Trophoblast cell (in vitro differentiated cells and primary cell): ENCODE measurements around the gene ENTREP3.
"Not testable (repeated sequence)": the region's sequence is repeated elsewhere in the genome, so short reads cannot be mapped to it uniquely, and the experiment has no call there.

Source experiments
- DNase-seq, 2 donors: peaks; one replicate each; pipeline ENCODE4 v3.0.0-alpha.2; 2016
- H2AFZ ChIP-seq: 2 replicates; pipeline ENCODE4 v1.6.1; 2013; ENCODE audit warnings: low read length, moderate library complexity, mild to moderate bottlenecking; ENCODE audit not compliant: insufficient read depth, poor library complexity
- H2AK5ac ChIP-seq: 2 replicates; pipeline ENCODE4 v1.6.1; 2013; ENCODE audit warnings: mild to moderate bottlenecking, low read length
- H2BK120ac ChIP-seq: 2 replicates; pipeline ENCODE4 v1.6.1; 2013; ENCODE audit warnings: low read length, mild to moderate bottlenecking, moderate library complexity; ENCODE audit not compliant: insufficient read depth, poor library complexity
- H2BK12ac ChIP-seq: 2 replicates; pipeline ENCODE4 v1.6.1; 2013; ENCODE audit warnings: mild to moderate bottlenecking, low read length, moderate library complexity
- H2BK5ac ChIP-seq: 2 replicates; pipeline ENCODE4 v1.6.1; 2013; ENCODE audit warnings: low read length, low read depth, moderate library complexity, mild to moderate bottlenecking; ENCODE audit not compliant: poor library complexity
- H3K14ac ChIP-seq: 2 replicates; pipeline ENCODE4 v1.6.1; 2013; ENCODE audit warnings: mild to moderate bottlenecking, low read length
- H3K18ac ChIP-seq: 2 replicates; pipeline ENCODE4 v1.6.1; 2013; ENCODE audit warnings: mild to moderate bottlenecking, low read length
- H3K23ac ChIP-seq: 2 replicates; pipeline ENCODE4 v1.6.1; 2013; ENCODE audit warnings: low read length
- H3K27ac ChIP-seq: 2 replicates; pipeline ENCODE4 v1.5.1; 2013; ENCODE audit warnings: low read depth, mild to moderate bottlenecking, inconsistent platforms, low read length, moderate library complexity
- H3K27me3 ChIP-seq: 2 replicates; pipeline ENCODE4 v1.6.1; 2013; ENCODE audit warnings: inconsistent platforms, mild to moderate bottlenecking, low read length, moderate library complexity; ENCODE audit not compliant: insufficient read depth
- H3K36me3 ChIP-seq, 2 experiments: 1 replicate in 1 of 2; 2 replicates in 1 of 2; pipeline ENCODE4 v1.6.1; 2013; ENCODE audit warnings: low read length in 2 of 2, mild to moderate bottlenecking in 2 of 2, moderate library complexity in 1 of 2; ENCODE audit not compliant: insufficient read depth in 2 of 2, control insufficient read depth in 1 of 2
- H3K4ac ChIP-seq: 2 replicates; pipeline ENCODE4 v1.6.1; 2013; ENCODE audit warnings: low read depth, mild to moderate bottlenecking, low read length, moderate library complexity
- H3K4me1 ChIP-seq, 2 experiments: 1 replicate in 1 of 2; 2 replicates in 1 of 2; pipeline ENCODE4 v1.6.1; 2013; ENCODE audit warnings: low read length in 2 of 2, mild to moderate bottlenecking in 2 of 2, moderate library complexity in 1 of 2; ENCODE audit not compliant: insufficient read depth in 2 of 2, control insufficient read depth in 1 of 2
- H3K4me2 ChIP-seq: 2 replicates; pipeline ENCODE4 v1.6.1; 2013; ENCODE audit warnings: inconsistent platforms, mild to moderate bottlenecking, low read length, moderate library complexity
- H3K4me3 ChIP-seq: 2 replicates; pipeline ENCODE4 v1.5.1; 2013; ENCODE audit warnings: mild to moderate bottlenecking, low read depth, low read length, inconsistent platforms
- H3K79me1 ChIP-seq: one replicate; pipeline ENCODE4 v1.6.1; 2013; ENCODE audit warnings: low read length
- H3K79me2 ChIP-seq: 2 replicates; pipeline ENCODE4 v1.6.1; 2013; ENCODE audit warnings: low read length, mild to moderate bottlenecking; ENCODE audit not compliant: control insufficient read depth, insufficient read depth, poor library complexity
- H3K9ac ChIP-seq: 2 replicates; pipeline ENCODE4 v1.6.1; 2013; ENCODE audit warnings: mild to moderate bottlenecking, low read length
- H3K9me3 ChIP-seq: 2 replicates; pipeline ENCODE4 v1.6.1; 2013; ENCODE audit warnings: low read depth, mild to moderate bottlenecking, control low read depth, inconsistent platforms, low read length; ENCODE audit not compliant: insufficient read depth
- H4K12ac ChIP-seq: 2 replicates; pipeline ENCODE4 v1.6.1; 2013; ENCODE audit warnings: low read depth, mild to moderate bottlenecking, low read length, moderate library complexity
- H4K8ac ChIP-seq: 2 replicates; pipeline ENCODE4 v1.6.1; 2013; ENCODE audit warnings: low read depth, mild to moderate bottlenecking, low read length, moderate library complexity
- H4K91ac ChIP-seq: one replicate; pipeline ENCODE4 v1.6.1; 2013; ENCODE audit warnings: low read depth, mild to moderate bottlenecking, low read length, moderate library complexity
- WGBS: extraction: QIAGEN DNeasy Blood & Tissue Kit; methylation state at CpG from one replicate; pipeline ENCODE4 v1.1.7; 2013; ENCODE audit warnings: missing lambda C conversion rate; ENCODE audit not compliant: insufficient read length, insufficient coverage; ENCODE audit errors: extremely low coverage; 5-methylcytosine and 5-hydroxymethylcytosine counted together

Gene ENTREP3

DNA sequence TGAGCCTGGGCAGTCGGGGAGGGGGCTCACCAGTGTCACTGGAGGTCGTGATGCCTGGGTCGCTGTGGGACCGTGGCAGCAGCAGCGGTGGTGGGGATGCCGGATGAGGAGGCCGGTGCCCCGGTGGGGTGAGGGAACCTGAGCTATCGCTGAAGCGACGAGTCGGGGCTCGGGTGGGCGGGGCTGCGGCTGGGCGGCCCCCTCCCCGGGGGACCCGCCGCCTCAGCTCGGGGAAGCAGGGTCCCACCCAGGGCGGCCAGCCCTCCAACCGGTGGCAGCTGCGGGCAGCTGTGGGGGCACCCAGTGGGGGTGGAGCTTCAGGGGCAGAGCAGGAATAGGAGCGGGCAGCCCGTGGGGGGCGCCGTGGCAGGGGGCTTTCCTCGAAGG is 5.0 kb downstream of the ENTREP3 start:
- Histone ChIP-seq H2BK120ac (peak overlapping the region; percentile 23), H2AFZ (peak overlapping the region; percentile 28), H3K79me1 (peaks cover 9% of the 10 kb centered on the region), H2AK5ac (peak overlapping the region; percentile 17), H3K36me3 (peaks cover 16 to 23% of the 10 kb centered on the region in 2 experiments), H3K4me3 (peak overlapping the region; percentile 44), H3K18ac (peak overlapping the region; percentile 23), H4K8ac (peak overlapping the region; percentile 80), H3K27me3 (no peaks in the 10 kb centered on the region), H3K79me2 (peaks cover 9% of the 10 kb centered on the region), H4K91ac (peak overlapping the region; percentile 20), H3K4ac (no peak overlapping the region), H3K4me1 (peaks cover 20 to 23% of the 10 kb centered on the region in 2 experiments), H3K27ac (no peak overlapping the region), H3K9ac (no peak overlapping the region), H2BK12ac (peak overlapping the region; percentile 25), H3K4me2 (peak overlapping the region; percentile 69), H3K14ac (peak overlapping the region; percentile 43), H4K12ac (peak overlapping the region; percentile 68), H3K23ac (no peak overlapping the region), H3K9me3 (no peaks in the 10 kb centered on the region), H2BK5ac (peak overlapping the region; percentile 3)
- no CpG with 5 or more reads among the region's 28 CpGs for WGBS
- no peak for DNase-seq

DNA sequence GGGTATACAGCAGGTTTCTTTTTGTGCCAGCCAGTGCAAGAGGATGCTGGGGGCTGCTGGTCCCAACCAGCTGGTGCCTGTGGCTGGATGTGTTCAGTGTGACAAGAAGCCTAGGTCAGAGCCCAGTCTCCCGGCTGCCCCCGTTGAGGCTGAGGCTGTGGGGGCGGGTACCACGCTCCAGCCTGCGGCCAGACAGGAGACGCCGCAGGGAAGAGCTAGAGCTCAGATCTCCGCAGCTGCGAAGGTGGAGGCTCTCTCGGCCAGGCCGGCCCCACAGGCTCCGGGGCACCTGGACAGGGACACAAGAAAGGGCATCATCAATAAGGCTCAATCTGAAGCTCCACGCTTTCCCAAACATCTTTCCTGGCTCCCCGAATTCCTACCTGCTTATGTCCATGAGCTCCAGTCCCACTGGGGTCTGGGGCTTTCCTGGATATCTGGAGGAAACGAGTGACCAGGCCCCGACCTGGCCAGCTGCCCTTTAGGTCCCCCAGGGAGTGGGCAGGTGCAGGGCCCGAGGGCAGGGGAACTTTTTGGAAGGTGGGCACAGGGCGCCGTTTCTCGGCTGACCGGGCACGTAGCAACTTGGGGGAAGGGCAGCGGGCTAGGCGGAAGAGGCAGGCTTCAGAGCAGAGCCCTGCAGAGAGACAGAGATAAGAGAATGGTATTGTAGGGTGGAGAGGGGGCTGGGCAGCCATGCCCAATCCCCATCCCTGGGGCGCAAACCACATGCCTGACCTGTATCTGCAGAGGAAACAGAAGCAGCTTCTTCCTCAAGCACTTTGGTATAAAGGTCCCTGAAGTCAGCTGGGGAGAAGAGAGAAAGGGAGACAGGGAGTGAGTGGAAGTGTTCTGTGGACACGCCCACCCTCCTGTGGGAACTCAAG is 7.4 kb downstream of the ENTREP3 start:
- Histone ChIP-seq H3K9ac (no peak overlapping the region), H4K8ac (no peak overlapping the region), H3K14ac (no peak overlapping the region), H3K36me3 (peaks cover 16 to 23% of the 10 kb centered on the region in 2 experiments), H3K4ac (no peak overlapping the region), H3K27ac (no peak overlapping the region), H3K23ac (no peak overlapping the region), H4K12ac (no peak overlapping the region), H3K27me3 (no peaks in the 10 kb centered on the region), H3K79me2 (peaks cover 3% of the 10 kb centered on the region), H3K79me1 (peaks cover 10% of the 10 kb centered on the region), H2AK5ac (no peak overlapping the region), H3K4me2 (no peak overlapping the region), H3K9me3 (no peaks in the 10 kb centered on the region), H2BK5ac (no peak overlapping the region), H3K18ac (no peak overlapping the region), H2AFZ (no peak overlapping the region), H2BK120ac (no peak overlapping the region), H3K4me1 (peaks cover 5 to 8% of the 10 kb centered on the region in 2 experiments), H3K4me3 (no peak overlapping the region), H2BK12ac (no peak overlapping the region), H4K91ac (no peak overlapping the region)
- no peak for DNase-seq
- no CpG with 5 or more reads among the region's 26 CpGs for WGBS

DNA sequence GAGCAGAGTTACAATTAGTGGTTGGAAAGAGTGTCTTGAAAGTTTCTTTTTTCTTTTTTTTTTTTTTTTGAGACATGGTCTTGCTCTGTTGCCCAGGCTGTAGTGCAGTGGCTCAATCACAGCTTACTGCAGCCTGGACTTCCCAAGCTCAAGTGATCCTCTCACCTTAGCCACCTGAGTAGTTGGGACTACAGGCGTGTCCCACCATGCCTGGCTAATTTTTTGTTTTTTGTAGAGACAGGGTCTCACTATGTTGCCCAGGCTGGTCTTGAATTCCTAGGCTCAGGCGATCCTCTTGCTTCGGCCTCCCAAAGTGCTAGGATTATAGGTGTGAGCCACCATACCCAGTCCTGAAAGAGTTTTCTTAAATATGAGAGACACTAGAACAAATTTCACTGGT is 8.5 kb downstream of the ENTREP3 start:
- not testable (repeated sequence) for H3K14ac ChIP-seq, H2AK5ac ChIP-seq, H3K4me3 ChIP-seq, H2BK5ac ChIP-seq, H2AFZ ChIP-seq, H3K27ac ChIP-seq, H2BK120ac ChIP-seq, H2BK12ac ChIP-seq, H4K8ac ChIP-seq, H4K12ac ChIP-seq, H3K4me2 ChIP-seq, DNase-seq, H3K18ac ChIP-seq, H3K9me3 ChIP-seq, H4K91ac ChIP-seq, H3K9ac ChIP-seq, H3K27me3 ChIP-seq, H3K4ac ChIP-seq, H3K23ac ChIP-seq, H3K4me1 ChIP-seq, H3K79me2 ChIP-seq
- no CpG with 5 or more reads among the region's 3 CpGs for WGBS
- Histone ChIP-seq H3K36me3 (peaks cover 16 to 23% of the 10 kb centered on the region in 2 experiments), H3K79me1 (peaks cover 10% of the 10 kb centered on the region)

DNA sequence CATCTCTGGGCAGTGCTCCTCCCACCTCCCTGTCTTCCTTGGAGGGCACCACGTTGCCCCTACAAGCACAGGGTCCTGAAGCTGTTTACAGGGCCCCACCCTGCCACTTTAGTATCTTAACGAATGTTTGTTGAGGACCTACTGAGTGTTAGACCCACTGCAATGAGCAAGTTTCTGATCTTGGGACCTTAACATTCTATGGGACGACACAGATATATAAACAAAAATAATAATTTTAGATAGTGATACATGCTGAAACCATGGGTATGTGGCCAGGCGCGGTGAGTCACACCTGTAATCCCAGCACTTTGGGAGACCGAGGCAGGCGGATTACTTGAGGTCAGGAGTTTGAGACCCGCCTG is 10.1 kb downstream of the ENTREP3 start:
- Histone ChIP-seq H3K9ac (no peak overlapping the region), H4K12ac (peak overlapping the region; percentile 12), H2BK12ac (no peak overlapping the region), H3K9me3 (peaks cover 2% of the 10 kb centered on the region), H2BK5ac (peak overlapping the region; percentile 55), H2AFZ (peak overlapping the region; percentile 70), H3K4me1 (peaks cover 2 to 12% of the 10 kb centered on the region in 2 experiments), H3K4me3 (peak overlapping the region; percentile 7), H3K14ac (peak overlapping the region; percentile 65), H3K79me1 (peaks cover 8% of the 10 kb centered on the region), H4K8ac (peak overlapping the region; percentile 79), H3K18ac (peak overlapping the region; percentile 40), H3K79me2 (peaks cover 1% of the 10 kb centered on the region), H4K91ac (peak overlapping the region; percentile 65), H3K27ac (peak overlapping the region; percentile 87), H3K4ac (no peak overlapping the region), H3K27me3 (no peaks in the 10 kb centered on the region), H2BK120ac (peak overlapping the region; percentile 36), H2AK5ac (no peak overlapping the region), H3K36me3 (peaks cover 16 to 17% of the 10 kb centered on the region in 2 experiments), H3K4me2 (peak overlapping the region; percentile 87), H3K23ac (no peak overlapping the region)
- WGBS = no CpG with 5 or more reads among the region's 8 CpGs
- no peak for DNase-seq
